ENCODE measurements around the gene DOK7. TPM values are rescaled to one million over a fixed set of nuclear protein-coding genes. Genes with fewer than 3 reads are reported as not detected.

Gene DOK7
- total RNA-seq, 2 experiments from 2014 or later = not detected

- DNase-seq (no peak), ATAC-seq (no peak)
- no peaks in the 10 kb centered on the region for H3K9me3 Mint-ChIP-seq
- intact Hi-C loops (cut with micrococcal nuclease) = no loop called here
- POLR2A ChIA-PET = no interaction called here
- H3K36me3 Mint-ChIP-seq (ENCODE audit: low read depth) = peaks cover 6% of the 10 kb centered on the region
- peaks cover 2% of the 10 kb centered on the region for H3K4me1 Mint-ChIP-seq (ENCODE audit: low read depth)
- H3K27me3 Mint-ChIP-seq = no peaks in the 10 kb centered on the region
- CTCF ChIA-PET = no interaction called here
- no peak overlapping the region for H3K4me3 Mint-ChIP-seq
- no peak for TF ChIP-seq CTCF (IDR thresholded peaks at IDR 0.05)
- no peak overlapping the region for H3K27ac Mint-ChIP-seq
Measured at GRCh38 chr4:3522651-3523050, 59.5 kb downstream of the DOK7 start.

- no peaks in the 10 kb centered on the region for H3K9me3 Mint-ChIP-seq
- no peak for TF ChIP-seq CTCF (IDR thresholded peaks at IDR 0.05)
- intact Hi-C loops (cut with micrococcal nuclease) = no loop called here
- no peaks in the 10 kb centered on the region for H3K27me3 Mint-ChIP-seq
- H3K27ac Mint-ChIP-seq = no peak overlapping the region
- ChIA-PET POLR2A (no interaction called here), CTCF (no interaction called here)
- H3K4me1 Mint-ChIP-seq (ENCODE audit: low read depth) = peaks cover 6% of the 10 kb centered on the region
- DNase-seq (no peak), ATAC-seq (no peak)
- H3K4me3 Mint-ChIP-seq = no peak overlapping the region
- peaks cover 6% of the 10 kb centered on the region for H3K36me3 Mint-ChIP-seq (ENCODE audit: low read depth)
Measured at GRCh38 chr4:3523146-3523627, 60.1 kb downstream of the DOK7 start.

- Mint-ChIP-seq H3K27ac (no peak overlapping the region), H3K4me3 (no peak overlapping the region), H3K27me3 (no peaks in the 10 kb centered on the region), H3K9me3 (no peaks in the 10 kb centered on the region), H3K36me3 (ENCODE audit: low read depth) (peaks cover 6% of the 10 kb centered on the region), H3K4me1 (ENCODE audit: low read depth) (peaks cover 8% of the 10 kb centered on the region)
- intact Hi-C loops (cut with micrococcal nuclease) = no loop called here
- no peak for ATAC-seq
- POLR2A ChIA-PET = no interaction called here
- TF ChIP-seq CTCF (IDR thresholded peaks at IDR 0.05) = no peak
- DNase-seq = no peak
- CTCF ChIA-PET = no interaction called here
Measured at GRCh38 chr4:3523628-3524221, 60.6 kb downstream of the DOK7 start.

GRCh38 chr4:3524349-3524748 lies 61.2 kb downstream of the DOK7 start:
- intact Hi-C loops (cut with micrococcal nuclease) = no loop called here
- no peak for DNase-seq
- ATAC-seq = no peak
- ChIA-PET CTCF (no interaction called here), POLR2A (no interaction called here)
- Mint-ChIP-seq H3K4me3 (no peak overlapping the region), H3K27me3 (no peaks in the 10 kb centered on the region), H3K9me3 (no peaks in the 10 kb centered on the region), H3K36me3 (ENCODE audit: low read depth) (peaks cover 6% of the 10 kb centered on the region), H3K27ac (no peak overlapping the region), H3K4me1 (ENCODE audit: low read depth) (peaks cover 8% of the 10 kb centered on the region)
- no peak for TF ChIP-seq CTCF (IDR thresholded peaks at IDR 0.05)

- ChIA-PET POLR2A (no interaction called here), CTCF (no interaction called here)
- Mint-ChIP-seq H3K27me3 (no peaks in the 10 kb centered on the region), H3K9me3 (no peaks in the 10 kb centered on the region), H3K4me3 (no peak overlapping the region), H3K36me3 (ENCODE audit: low read depth) (peaks cover 6% of the 10 kb centered on the region), H3K4me1 (ENCODE audit: low read depth) (peaks cover 12% of the 10 kb centered on the region), H3K27ac (no peak overlapping the region)
- intact Hi-C loops (cut with micrococcal nuclease) = no loop called here
- no peak for TF ChIP-seq CTCF (IDR thresholded peaks at IDR 0.05)
- ATAC-seq = no peak
- no peak for DNase-seq
Measured at GRCh38 chr4:3524920-3525319, 61.8 kb downstream of the DOK7 start.
